HG02885 (cell line): Measurements from ENCODE around the gene CD4.

Experiments
- ATAC-seq: cut with Tn5 transposase; IDR thresholded peaks from one replicate; pipeline ENCODE4 v1.9.1; 2021; ENCODE audit warnings: mild to moderate bottlenecking; ENCODE audit not compliant: unreplicated experiment, poor library complexity

Gene CD4

GRCh38 chr12:6826125-6826733, 36.9 kb downstream of the CD4 start:
- ATAC-seq, result no peak

- ATAC-seq, result no peak
Observed at GRCh38 chr12:6826734-6827436, 37.6 kb downstream of the CD4 start.

- no peak for ATAC-seq
Observed at GRCh38 chr12:6827437-6827911, 38.1 kb downstream of the CD4 start.

DNA sequence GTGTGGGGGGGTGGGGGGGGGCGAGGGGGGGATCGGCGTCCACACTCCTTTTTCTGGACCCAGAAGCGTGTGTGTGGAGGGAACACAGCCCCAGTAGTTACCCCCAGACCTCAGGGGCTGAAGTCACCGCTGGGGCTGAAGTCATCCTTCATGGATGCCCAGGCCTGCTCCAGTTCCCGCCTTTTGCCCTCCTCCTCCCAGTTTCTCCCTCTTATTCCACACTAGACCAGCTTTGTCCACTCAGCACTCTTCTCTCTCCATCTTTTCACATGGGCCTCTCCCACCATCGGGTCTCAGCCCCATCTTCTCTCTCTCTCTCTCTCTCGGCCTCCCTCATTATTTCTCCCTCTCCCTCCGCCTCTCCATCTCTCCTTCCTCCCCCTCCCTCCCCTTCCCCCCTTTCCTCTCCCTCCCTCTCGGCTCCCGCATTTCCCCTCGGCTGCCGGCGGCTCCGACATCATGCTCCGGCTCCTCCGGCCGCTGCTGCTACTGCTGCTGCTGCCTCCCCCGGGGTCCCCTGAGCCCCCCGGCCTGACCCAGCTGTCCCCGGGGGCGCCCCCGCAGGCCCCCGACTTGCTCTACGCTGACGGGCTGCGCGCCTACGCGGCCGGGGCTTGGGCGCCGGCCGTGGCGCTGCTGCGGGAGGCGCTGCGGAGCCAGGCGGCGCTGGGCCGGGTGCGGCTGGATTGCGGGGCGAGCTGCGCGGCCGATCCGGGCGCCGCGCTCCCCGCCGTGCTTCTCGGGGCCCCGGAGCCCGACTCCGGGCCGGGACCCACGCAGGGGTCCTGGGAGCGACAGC, 38.9 kb downstream of the CD4 start, which contains the start of gene P3H3:
Gene P3H3 (plus strand): TSS at position 426 of the 799 bp plus-strand sequence. CDS start 34 bp downstream, at position 460.
- ATAC-seq, result no peak

DNA sequence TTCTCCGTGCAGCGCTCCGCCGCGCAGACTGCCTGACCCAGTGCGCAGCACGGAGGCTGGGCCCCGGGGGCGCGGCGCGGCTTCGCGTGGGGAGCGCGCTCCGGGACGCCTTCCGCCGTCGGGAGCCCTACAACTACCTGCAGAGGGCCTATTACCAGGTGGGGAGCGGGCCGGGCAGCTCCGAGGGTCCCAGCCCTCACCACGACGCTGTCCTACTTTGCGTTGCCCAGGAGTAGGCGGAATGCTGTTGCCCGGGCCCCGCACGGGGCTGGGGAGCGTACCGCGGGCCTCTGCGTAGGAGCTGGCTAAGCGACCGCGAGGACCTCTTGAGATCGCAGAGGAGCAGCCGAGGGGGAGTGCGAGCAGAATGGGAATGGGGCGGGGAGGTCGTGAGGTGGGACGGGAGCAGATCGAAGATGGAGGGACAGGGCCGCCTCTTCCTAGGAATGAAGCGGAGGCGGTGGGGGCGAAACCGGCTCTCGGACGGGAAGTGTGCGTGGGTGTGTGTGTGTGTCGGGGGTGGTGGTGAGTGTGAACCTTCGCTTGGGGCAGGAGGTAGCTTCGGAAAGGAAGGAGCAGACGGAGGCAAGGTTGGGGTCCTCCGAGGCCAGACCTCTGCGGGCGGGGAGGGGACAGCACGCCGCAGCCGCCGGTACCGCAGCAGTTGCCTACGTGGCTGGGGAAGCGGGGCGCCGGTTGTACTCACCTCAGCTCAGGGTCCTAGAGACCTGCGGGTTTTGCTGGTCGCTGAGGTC, 39.6 kb downstream of the CD4 start:
- no peak for ATAC-seq

DNA sequence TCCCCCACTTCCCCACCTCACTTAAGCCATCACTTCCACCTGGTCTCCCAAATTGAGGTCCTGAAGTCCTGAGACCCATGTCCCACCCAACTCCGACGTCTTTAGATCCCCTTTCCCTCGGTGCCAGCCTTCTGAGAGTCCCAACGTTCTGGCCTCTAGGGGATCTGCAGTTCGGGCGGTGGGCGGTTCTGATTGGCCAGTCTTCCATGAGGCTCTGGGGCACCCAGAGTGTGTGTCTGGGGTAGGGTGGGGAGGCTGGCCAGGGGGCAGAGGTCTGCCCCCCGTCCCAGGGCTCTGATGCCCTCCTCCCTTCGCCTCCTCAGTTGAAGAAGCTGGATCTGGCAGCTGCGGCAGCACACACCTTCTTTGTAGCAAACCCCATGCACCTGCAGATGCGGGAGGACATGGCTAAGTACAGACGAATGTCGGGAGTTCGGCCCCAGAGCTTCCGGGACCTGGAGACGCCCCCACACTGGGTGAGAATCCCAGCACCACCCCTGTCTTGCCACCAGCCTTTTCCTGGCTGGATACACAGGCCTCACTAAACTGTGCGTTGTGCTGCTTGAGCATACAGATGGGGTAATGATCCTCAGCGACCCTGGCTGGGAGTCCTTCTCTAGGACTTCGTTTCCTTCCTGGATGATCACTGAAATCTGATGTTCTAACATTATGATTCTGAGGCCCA, 40.4 kb downstream of the CD4 start:
- no peak for ATAC-seq

DNA sequence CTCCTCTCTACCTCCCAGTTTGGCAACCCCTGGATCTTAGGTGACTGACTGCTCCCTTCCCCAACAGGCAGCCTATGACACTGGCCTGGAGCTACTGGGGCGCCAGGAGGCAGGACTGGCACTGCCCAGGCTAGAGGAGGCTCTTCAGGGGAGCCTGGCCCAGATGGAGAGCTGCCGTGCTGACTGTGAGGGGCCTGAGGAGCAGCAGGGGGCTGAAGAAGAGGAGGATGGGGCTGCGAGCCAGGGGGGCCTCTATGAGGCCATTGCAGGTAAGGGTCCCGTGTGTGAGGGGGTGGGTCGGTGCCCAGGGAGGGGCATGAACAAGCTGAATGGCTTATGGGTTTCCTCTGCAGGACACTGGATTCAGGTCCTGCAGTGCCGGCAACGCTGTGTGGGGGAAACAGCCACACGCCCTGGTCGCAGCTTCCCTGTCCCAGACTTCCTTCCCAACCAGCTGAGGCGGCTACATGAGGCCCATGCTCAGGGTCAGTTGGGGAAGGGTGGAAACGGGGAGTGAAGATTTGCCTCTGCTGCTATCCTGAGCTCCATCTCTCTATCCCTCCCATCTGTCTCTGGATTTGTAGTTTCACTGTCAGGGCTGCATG, 41.1 kb downstream of the CD4 start:
- no peak for ATAC-seq

DNA sequence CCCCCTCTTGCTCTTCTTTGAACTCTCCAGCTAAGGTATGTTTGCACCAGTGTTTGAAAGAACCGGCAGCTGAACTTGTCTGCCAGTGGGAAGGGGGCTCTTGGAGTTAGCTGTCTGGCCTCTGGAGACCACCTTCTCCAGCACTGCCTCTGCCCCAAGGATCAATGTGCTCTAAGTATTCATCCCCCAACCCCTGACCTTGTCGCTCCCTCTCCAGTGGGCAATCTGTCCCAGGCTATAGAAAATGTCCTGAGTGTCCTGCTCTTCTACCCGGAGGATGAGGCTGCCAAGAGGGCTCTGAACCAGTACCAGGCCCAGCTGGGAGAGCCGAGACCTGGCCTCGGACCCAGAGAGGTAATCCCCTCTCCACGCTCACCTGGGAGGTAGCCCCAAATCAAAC, 41.7 kb downstream of the CD4 start:
- no peak for ATAC-seq

DNA sequence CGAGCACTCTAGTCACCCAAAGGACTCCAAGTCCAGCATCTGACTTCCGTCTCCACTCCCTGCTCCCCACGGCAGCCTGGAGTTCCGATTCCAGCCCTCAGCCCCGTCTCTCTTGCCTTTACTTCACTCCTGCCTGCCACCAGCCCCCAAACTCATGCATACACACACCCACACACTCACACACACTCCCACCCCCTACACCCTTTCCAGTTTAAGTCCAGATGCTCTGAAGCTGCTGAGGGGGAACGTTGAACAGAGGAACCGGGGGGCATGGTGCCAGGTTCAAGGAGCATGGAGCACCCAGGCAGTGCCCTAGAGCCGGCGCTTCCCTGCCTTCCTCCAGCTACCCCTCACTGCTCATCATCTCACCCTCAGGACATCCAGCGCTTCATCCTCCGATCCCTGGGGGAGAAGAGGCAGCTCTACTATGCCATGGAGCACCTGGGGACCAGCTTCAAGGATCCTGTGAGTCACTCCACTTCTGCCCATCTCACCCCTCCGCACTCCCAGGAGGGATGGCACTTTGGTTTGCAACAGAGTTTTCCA, 42.2 kb downstream of the CD4 start:
- ATAC-seq, result no peak

- ATAC-seq, result no peak
Observed at GRCh38 chr12:6832125-6832524, 42.8 kb downstream of the CD4 start.

GRCh38 chr12:6833189-6833890, 44.0 kb downstream of the CD4 start:
- ATAC-seq, result no peak

- no peak for ATAC-seq
Observed at GRCh38 chr12:6834254-6834653, 44.9 kb downstream of the CD4 start.

- ATAC-seq, result no peak
Observed at GRCh38 chr12:6834873-6835272, 45.5 kb downstream of the CD4 start.

GRCh38 chr12:6836851-6837250, 47.5 kb downstream of the CD4 start:
- no peak for ATAC-seq

- no peak for ATAC-seq
Observed at GRCh38 chr12:6837370-6838060, 48.2 kb downstream of the CD4 start.

GRCh38 chr12:6838854-6839253, 49.5 kb downstream of the CD4 start:
- ATAC-seq, result no peak

DNA sequence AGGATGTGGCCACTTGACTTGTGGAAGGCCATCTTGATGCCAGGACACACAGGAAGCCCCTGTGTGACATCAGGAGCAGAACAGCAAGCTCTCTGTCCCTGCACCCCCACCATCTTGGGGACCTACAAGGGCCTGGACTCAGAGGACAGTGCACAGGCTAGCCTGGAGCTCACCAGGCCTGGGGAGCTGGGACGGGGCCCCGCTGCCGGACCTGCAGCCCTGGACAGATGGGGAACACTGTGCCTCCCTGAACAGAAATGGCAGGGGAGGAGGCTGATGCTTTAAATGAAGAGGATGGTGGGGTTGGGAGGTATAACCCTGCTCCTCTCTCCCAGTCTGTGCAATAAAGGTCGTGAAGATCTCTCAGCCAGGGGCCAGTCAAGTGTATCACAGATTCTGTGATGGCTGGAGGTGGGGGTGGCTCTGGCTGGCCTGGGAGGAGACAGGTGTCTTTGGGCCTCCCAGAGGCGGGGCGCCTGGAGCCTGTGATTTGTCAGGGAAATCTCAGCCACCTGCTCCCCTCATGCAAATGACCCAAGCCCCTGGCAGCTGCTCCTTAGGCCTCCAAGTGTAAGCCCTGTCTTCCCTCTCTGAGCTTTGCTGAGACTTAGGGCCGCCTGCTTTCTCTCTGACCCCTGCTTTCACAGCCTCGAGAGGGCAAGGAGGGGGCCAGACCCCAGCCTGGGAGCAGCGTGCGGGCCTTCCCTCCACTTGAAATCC, 50.3 kb downstream of the CD4 start:
- peak; percentile 84 for ATAC-seq
